Measurements from ENCODE around the gene GYPC.

DNA sequence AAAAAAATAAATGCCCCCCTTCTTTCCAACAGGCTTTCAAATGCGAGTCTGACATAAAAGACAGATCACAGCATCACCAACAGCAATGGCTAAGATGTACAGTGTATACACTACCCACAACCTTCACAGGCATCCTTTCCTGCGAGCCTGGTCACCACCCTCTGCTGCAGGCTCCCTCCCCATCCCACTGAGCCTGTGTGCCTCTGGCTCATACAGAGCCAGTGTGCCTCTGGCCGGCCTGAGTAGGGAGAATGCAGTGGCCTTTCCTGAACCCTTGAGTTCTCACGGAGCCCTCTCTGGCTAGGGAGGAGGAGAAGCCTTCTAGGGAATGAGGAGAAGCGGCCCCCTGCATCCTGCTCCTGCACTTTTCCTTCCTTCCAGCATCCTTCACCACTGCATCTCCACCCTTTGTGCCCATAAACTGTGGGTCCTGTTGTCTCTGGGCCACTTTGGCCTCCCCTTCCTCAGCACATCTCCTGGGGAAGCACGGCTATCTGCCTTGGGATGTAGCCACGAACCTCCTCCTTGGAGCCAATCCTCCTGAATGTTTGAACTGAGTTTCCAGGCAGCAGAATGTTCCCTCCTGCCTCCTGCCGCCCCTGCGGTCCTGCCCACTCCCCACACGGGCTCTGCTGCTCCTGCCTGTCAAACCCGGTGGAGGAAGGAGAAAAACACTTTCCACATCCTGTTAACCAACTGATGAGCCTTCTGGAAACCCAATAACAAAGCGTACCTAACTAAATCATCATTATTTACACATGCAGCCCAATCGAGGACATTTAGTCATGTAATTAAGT lies 22.5 kb downstream of the GYPC start:
- TF ChIP-seq, protein P1, sequence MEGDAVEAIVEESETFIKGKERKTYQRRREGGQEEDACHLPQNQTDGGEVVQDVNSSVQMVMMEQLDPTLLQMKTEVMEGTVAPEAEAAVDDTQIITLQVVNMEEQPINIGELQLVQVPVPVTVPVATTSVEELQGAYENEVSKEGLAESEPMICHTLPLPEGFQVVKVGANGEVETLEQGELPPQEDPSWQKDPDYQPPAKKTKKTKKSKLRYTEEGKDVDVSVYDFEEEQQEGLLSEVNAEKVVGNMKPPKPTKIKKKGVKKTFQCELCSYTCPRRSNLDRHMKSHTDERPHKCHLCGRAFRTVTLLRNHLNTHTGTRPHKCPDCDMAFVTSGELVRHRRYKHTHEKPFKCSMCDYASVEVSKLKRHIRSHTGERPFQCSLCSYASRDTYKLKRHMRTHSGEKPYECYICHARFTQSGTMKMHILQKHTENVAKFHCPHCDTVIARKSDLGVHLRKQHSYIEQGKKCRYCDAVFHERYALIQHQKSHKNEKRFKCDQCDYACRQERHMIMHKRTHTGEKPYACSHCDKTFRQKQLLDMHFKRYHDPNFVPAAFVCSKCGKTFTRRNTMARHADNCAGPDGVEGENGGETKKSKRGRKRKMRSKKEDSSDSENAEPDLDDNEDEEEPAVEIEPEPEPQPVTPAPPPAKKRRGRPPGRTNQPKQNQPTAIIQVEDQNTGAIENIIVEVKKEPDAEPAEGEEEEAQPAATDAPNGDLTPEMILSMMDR (IDR thresholded peaks at IDR 0.05), result no peak
- no peak for TF ChIP-seq POLR2A (IDR thresholded peaks at IDR 0.05)
- no peak for TF ChIP-seq POLR2AphosphoS5 (IDR thresholded peaks at IDR 0.05)
- no peak for TF ChIP-seq EP300 (IDR thresholded peaks at IDR 0.05)
